Endodermal cell (in vitro differentiated cells): ENCODE data around the gene CYB5R3. TPM values are rescaled to one million over a fixed set of nuclear protein-coding genes. Genes with fewer than 3 reads are reported as not detected.
A peak's percentile ranks its signal among the peaks of the same experiment; 100 is the strongest.

Experiments used
- DNase-seq: peaks from one replicate; pipeline ENCODE4 v3.0.0-alpha.2; 2017
- H3K27ac ChIP-seq: 2 replicates; pipeline ENCODE4 v1.5.1; 2013; ENCODE audit warnings: mild to moderate bottlenecking, low read depth, low read length, moderate library complexity
- H3K27me3 ChIP-seq: 2 replicates; pipeline ENCODE4 v1.6.1; 2013; ENCODE audit warnings: mild to moderate bottlenecking, low read length, moderate library complexity; ENCODE audit not compliant: insufficient read depth, control insufficient read depth, poor library complexity, severe bottlenecking
- H3K36me3 ChIP-seq: 2 replicates; pipeline ENCODE4 v1.7.0; 2013; ENCODE audit warnings: mild to moderate bottlenecking, low read length, moderate library complexity; ENCODE audit not compliant: control insufficient read depth, insufficient read depth
- H3K4me1 ChIP-seq: one replicate; pipeline ENCODE4 v1.7.0; 2013; ENCODE audit warnings: low read length; ENCODE audit not compliant: control insufficient read depth, insufficient read depth
- H3K4me3 ChIP-seq: 2 replicates; pipeline ENCODE4 v1.5.1; 2013; ENCODE audit warnings: mild to moderate bottlenecking, low read length, moderate library complexity
- H3K9ac ChIP-seq: 2 replicates; pipeline ENCODE4 v1.6.1; 2013; ENCODE audit warnings: mild to moderate bottlenecking, low read length, moderate library complexity; ENCODE audit not compliant: poor library complexity, severe bottlenecking; ENCODE audit errors: extremely low read depth
- H3K9me3 ChIP-seq: 2 replicates; pipeline ENCODE4 v1.6.1; 2013; ENCODE audit warnings: mild to moderate bottlenecking, low read length, moderate library complexity; ENCODE audit not compliant: control insufficient read depth
- H3K27ac Mint-ChIP-seq: 2 replicates; pipeline ENCODE4 v1.8.0; 2020; ENCODE audit warnings: mixed read lengths
- H3K27me3 Mint-ChIP-seq: 2 replicates; pipeline ENCODE4 v1.8.0; 2021; ENCODE audit warnings: mild to moderate bottlenecking, mixed read lengths; ENCODE audit not compliant: insufficient read depth
- H3K36me3 Mint-ChIP-seq: 2 replicates; pipeline ENCODE4 v1.8.0; 2020; ENCODE audit warnings: low read depth, mixed read lengths
- H3K4me1 Mint-ChIP-seq: 2 replicates; pipeline ENCODE4 v1.8.0; 2020; ENCODE audit warnings: mixed read lengths
- H3K4me3 Mint-ChIP-seq: 2 replicates; pipeline ENCODE4 v1.8.0; 2020; ENCODE audit warnings: mild to moderate bottlenecking, moderate library complexity, mixed read lengths
- H3K9me3 Mint-ChIP-seq: 2 replicates; pipeline ENCODE4 v1.8.0; 2020; ENCODE audit warnings: mild to moderate bottlenecking, mixed read lengths
- WGBS, 2 experiments: methylation state at CpG; one replicate each; pipeline versions ENCODE4 v1.1.5 to v1.1.7; 2013; ENCODE audit warnings: missing lambda C conversion rate in 2 of 2, mixed read lengths in 1 of 2; ENCODE audit not compliant: insufficient coverage in 1 of 2, insufficient read length in 1 of 2; 5-methylcytosine and 5-hydroxymethylcytosine counted together
- total RNA-seq, 2 donors: library from RNA; stranded (reverse); fragmentation: NEBNext Ultra II Directional in 1 of 2; extraction: Animal tissue kit (Norgen Biotek cat#: 25700) in 1 of 2; gene quantifications; 2 replicates in 1 of 2; 3 replicates in 1 of 2; pipeline ENCODE4 v1.2.1, GENCODE V29; 2021
- TF ChIP-seq, protein P1 (sequence below): fragments of 200-600 bp; sonication (generic); conservative IDR thresholded peaks from 2 replicates; pipeline ENCODE4 v1.5.0; 2021; ENCODE audit warnings: antibody characterized with exemption, mild to moderate bottlenecking

The CYB5R3 gene
- total RNA-seq, 2 donors from 2014 or later, result 89.5 to 92.4 TPM

DNA sequence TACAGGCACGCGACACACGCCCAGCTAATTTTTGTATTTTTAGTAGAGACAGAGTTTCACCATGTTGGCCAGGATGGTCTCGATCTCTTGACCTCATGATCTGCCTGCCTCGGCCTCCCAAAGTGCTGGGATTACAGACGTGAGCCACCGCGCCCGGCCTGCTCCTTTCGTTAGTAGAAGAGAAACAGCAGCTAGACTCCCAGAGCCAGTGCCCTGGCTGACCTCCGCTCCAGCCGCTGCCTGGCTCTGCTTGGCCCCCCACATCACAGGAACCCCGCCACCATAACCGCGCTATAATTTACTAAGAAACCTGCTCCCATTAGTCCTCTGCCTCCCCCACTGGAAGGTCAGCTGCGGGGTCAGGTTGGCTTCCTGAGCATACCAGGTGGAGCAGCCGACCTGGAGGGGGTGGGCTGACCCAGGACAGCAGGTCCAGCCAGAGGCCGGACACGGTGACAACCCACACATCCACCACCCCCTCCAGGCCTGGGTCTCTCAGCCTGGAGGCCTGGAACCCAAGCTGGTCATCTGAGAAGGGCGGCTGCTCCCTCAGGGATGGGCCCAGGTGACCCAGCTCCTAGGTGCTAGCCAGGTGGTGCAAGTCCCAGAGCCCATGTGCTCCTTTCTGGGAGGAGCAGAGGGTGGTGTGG lies 27.0 kb downstream of the CYB5R3 start:
- H3K36me3 Mint-ChIP-seq, result peaks cover 20% of the 10 kb centered on the region
- DNase-seq, result no peak
- no peaks in the 10 kb centered on the region for H3K9me3 ChIP-seq
- no peaks in the 10 kb centered on the region for H3K27me3 ChIP-seq
- no peak overlapping the region for H3K4me3 ChIP-seq
- H3K27me3 Mint-ChIP-seq, result no peaks in the 10 kb centered on the region
- 91 to 94% methylated on average over 9 to 19 of the region's 20 CpGs for WGBS, 2 experiments
- H3K4me1 Mint-ChIP-seq, result peaks cover 8% of the 10 kb centered on the region
- H3K4me1 ChIP-seq, result no peaks in the 10 kb centered on the region
- no peak overlapping the region for H3K9ac ChIP-seq
- H3K36me3 ChIP-seq, result peaks cover 19% of the 10 kb centered on the region
- H3K4me3 Mint-ChIP-seq, result no peak overlapping the region
- TF ChIP-seq, protein P1, sequence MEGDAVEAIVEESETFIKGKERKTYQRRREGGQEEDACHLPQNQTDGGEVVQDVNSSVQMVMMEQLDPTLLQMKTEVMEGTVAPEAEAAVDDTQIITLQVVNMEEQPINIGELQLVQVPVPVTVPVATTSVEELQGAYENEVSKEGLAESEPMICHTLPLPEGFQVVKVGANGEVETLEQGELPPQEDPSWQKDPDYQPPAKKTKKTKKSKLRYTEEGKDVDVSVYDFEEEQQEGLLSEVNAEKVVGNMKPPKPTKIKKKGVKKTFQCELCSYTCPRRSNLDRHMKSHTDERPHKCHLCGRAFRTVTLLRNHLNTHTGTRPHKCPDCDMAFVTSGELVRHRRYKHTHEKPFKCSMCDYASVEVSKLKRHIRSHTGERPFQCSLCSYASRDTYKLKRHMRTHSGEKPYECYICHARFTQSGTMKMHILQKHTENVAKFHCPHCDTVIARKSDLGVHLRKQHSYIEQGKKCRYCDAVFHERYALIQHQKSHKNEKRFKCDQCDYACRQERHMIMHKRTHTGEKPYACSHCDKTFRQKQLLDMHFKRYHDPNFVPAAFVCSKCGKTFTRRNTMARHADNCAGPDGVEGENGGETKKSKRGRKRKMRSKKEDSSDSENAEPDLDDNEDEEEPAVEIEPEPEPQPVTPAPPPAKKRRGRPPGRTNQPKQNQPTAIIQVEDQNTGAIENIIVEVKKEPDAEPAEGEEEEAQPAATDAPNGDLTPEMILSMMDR, result no peak
- no peaks in the 10 kb centered on the region for H3K9me3 Mint-ChIP-seq
- H3K27ac Mint-ChIP-seq, result no peak overlapping the region
- no peak overlapping the region for H3K27ac ChIP-seq

DNA sequence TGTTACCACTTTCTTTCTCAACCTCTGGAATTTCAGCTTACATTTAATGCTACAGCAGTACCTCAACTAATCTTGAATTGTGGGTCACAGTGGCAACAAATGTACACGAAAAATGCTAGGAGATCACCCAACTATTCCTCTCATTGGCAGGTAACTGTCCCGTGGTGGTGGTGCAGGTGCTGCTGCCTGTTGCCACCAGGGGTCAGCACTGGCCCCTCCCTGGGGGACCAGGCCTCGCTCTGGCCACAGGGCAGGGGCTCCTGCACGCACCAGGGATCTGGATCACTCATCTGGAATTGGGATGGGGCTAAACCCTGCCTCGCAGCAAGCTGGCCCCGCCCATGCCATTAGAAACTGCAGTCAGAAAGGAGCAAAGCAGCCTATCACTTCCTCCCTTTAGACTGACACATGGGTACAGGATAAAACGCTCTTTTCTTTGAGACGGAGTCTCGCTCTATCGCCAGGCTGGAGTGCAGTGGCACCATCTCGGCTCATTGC lies 27.6 kb downstream of the CYB5R3 start:
- peak; percentile 96 for DNase-seq
- H3K27me3 ChIP-seq, result no peaks in the 10 kb centered on the region
- H3K27ac Mint-ChIP-seq, result no peak overlapping the region
- no peaks in the 10 kb centered on the region for H3K4me1 ChIP-seq
- 63 to 64% methylated on average over 10 to 11 of the region's 11 CpGs for WGBS, 2 experiments
- no peak overlapping the region for H3K4me3 Mint-ChIP-seq
- H3K4me1 Mint-ChIP-seq, result peaks cover 8% of the 10 kb centered on the region
- no peak overlapping the region for H3K27ac ChIP-seq
- no peaks in the 10 kb centered on the region for H3K9me3 ChIP-seq
- H3K9ac ChIP-seq, result no peak overlapping the region
- no peaks in the 10 kb centered on the region for H3K27me3 Mint-ChIP-seq
- TF ChIP-seq, protein P1, result peak; percentile 98
- peaks cover 16% of the 10 kb centered on the region for H3K36me3 Mint-ChIP-seq
- H3K4me3 ChIP-seq, result no peak overlapping the region
- no peaks in the 10 kb centered on the region for H3K9me3 Mint-ChIP-seq
- H3K36me3 ChIP-seq, result peaks cover 12% of the 10 kb centered on the region

DNA sequence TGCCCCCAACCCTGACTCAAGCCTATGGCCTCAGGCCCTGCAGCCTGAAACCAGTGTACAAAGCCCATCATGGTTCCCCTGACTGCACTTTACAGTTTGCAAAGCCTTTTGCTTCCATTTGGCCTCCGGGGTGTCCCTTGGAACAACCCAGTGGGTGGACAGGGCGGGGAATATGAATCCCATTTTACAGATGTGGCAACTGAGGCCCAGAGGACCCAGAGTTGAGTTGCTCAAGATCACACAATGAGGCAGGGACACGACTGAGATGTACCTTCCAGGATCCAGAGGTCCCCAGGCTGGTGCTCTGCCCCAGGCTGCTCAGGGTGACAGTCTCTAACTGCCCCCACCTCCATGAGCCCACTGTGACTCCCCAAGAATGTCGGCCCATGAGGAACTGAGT lies 29.1 kb downstream of the CYB5R3 start:
- no peak overlapping the region for H3K9ac ChIP-seq
- Mint-ChIP-seq H3K4me3 (no peak overlapping the region), H3K27ac (no peak overlapping the region), H3K27me3 (no peaks in the 10 kb centered on the region), H3K36me3 (peaks cover 8% of the 10 kb centered on the region), H3K9me3 (no peaks in the 10 kb centered on the region), H3K4me1 (peaks cover 10% of the 10 kb centered on the region)
- H3K36me3 ChIP-seq, result peaks cover 8% of the 10 kb centered on the region
- WGBS, 2 experiments, result 91 to 94% methylated on average over 3 to 4 of the region's 4 CpGs
- H3K4me3 ChIP-seq, result no peak overlapping the region
- no peak for DNase-seq
- H3K4me1 ChIP-seq, result no peaks in the 10 kb centered on the region
- H3K27me3 ChIP-seq, result no peaks in the 10 kb centered on the region
- TF ChIP-seq, protein P1, result no peak
- H3K27ac ChIP-seq, result no peak overlapping the region
- H3K9me3 ChIP-seq, result no peaks in the 10 kb centered on the region
